Heart right ventricle (tissue), 16 donors: Measurements from ENCODE around the gene AK3. TPM values are rescaled to one million over a fixed set of nuclear protein-coding genes. Genes with fewer than 3 reads are reported as not detected.

Experiments used
- ATAC-seq, 8 donors: fragments of 200-7000 bp; cut with Tn5 transposase; one replicate each; pipeline ENCODE4 v1.9.1; 2020; ENCODE audit warnings: mild to moderate bottlenecking in 8 of 8, moderate library complexity in 8 of 8, moderate number of reproducible peaks in 1 of 8
- DNase-seq, 2 donors: peaks; one replicate each; pipeline ENCODE4 v3.0.0-alpha.2; 2020
- H3K27ac ChIP-seq, 10 donors: fragments of 200-600 bp; sonication (generic) in 2 of 10; one replicate each; pipeline versions ENCODE4 v1.5.0 to v1.8.0; 2020 to 2022; ENCODE audit warnings: mild to moderate bottlenecking in 3 of 10
- H3K27me3 ChIP-seq, 7 donors: fragments of 200-600 bp; one replicate each; pipeline ENCODE4 v1.8.0; 2021 to 2022; ENCODE audit warnings: mild to moderate bottlenecking in 2 of 7
- H3K36me3 ChIP-seq, 9 donors: fragments of 200-600 bp; sonication (generic) in 1 of 9; one replicate each; pipeline versions ENCODE4 v1.5.0 to v1.8.0; 2020 to 2022; ENCODE audit warnings: mild to moderate bottlenecking in 2 of 9
- H3K4me1 ChIP-seq, 9 donors: fragments of 200-600 bp; sonication (generic) in 1 of 9; one replicate each; pipeline versions ENCODE4 v1.5.0 to v1.8.0; 2020 to 2022; ENCODE audit warnings: mild to moderate bottlenecking in 4 of 9
- H3K4me3 ChIP-seq, 10 donors: fragments of 200-600 bp; sonication (generic) in 2 of 10; one replicate each; pipeline versions ENCODE4 v1.5.0 to v1.8.0; 2020 to 2022; ENCODE audit warnings: mild to moderate bottlenecking in 7 of 10, moderate library complexity in 2 of 10
- H3K9me3 ChIP-seq, 11 donors: fragments of 200-600 bp in 10 of 11; sonication (generic) in 2 of 11; one replicate each; pipeline versions ENCODE4 v1.5.0 to v1.8.0; 2013 to 2022; ENCODE audit warnings: mild to moderate bottlenecking in 2 of 11, control low read depth in 1 of 11, moderate library complexity in 1 of 11
- WGBS, 2 donors: extraction: QIAGEN DNeasy Blood & Tissue Kit; methylation state at CpG; one replicate each; pipeline ENCODE4 v1.1.7; 2013; ENCODE audit warnings: inconsistent platforms in 1 of 2; 5-methylcytosine and 5-hydroxymethylcytosine counted together
- intact Hi-C, 10 donors: fragments of 100-400 bp; cut with DNase I; formaldehyde crosslinking; loops; one replicate each; pipeline versions ENCODE4 v1.11.1 to v1.14.2; 2022
- polyA plus RNA-seq, 2 donors: library from polyadenylated mRNA; stranded (reverse); fragments of 200-250 nt; gene quantifications; one replicate each; pipeline ENCODE4 v1.2.3, GENCODE V29; 2013
- total RNA-seq, 10 donors: library from RNA; stranded (reverse); fragmentation: NEBNext Ultra II Directional in 3 of 10; extraction: Animal tissue kit (Norgen Biotek cat#: 25700) in 3 of 10; gene quantifications; one replicate each; pipeline versions ENCODE4 v1.2.1 to v1.2.4, GENCODE V29; 2021 to 2023
- TF ChIP-seq, protein P1 (sequence below), 9 donors: fragments of 200-600 bp; sonication (generic) in 2 of 9; IDR thresholded peaks; one replicate each; pipeline versions ENCODE4 v1.5.0 to v1.8.0; 2021 to 2022; ENCODE audit warnings: antibody characterized with exemption in 9 of 9, mild to moderate bottlenecking in 5 of 9, moderate library complexity in 1 of 9
- donor health status: Arrhythmogenic right ventricular cardiomyopathy.
- donor health status: ischemic (EF 13 %, LVEDD 7.1; RV severe dilation, severe dysfunction).
- donor health status: healthy with polysubstance abuse.
- donor health status: DM: no; HTN: yes; CAD: no.
- donor health status: DM: no; HTN: no; CAD: no.
- donor health status: ischemic (EF 25% LVEDD 6.9; RV normal size, moderate dysfunction).
- donor health status: ischemic (EF 25% LVEDD 5.7; RV mildly dilated, moderate dysfunction).
- donor health status: healthy.
- donor health status: DM: yes; HTN: yes; CAD: no.
- donor health status: Ischemic cardiomyopathy.
- donor health status: ischemic (EF 35%, LVEDD 5.7; RV mildly dilated, moderate dysfunction).
- donor health status: nonischemic (EF 11% LVEDD 7.7; RV severe dilation, severe dysfunction).
- donor health status: DM: yes; HTN: yes; CAD: no.
- donor health status: PGD.
- donor health status: ischemic (EF 29% LVEDD 5.4; RV normal size, mild dysfunction).
- donor health status: nonischemic (EF 23%, LVEDD 6.1; RV moderate dilation, normal function).

Gene AK3
- total and polyA plus RNA-seq, 12 donors, result 32.9 to 217 (median 138) TPM

DNA sequence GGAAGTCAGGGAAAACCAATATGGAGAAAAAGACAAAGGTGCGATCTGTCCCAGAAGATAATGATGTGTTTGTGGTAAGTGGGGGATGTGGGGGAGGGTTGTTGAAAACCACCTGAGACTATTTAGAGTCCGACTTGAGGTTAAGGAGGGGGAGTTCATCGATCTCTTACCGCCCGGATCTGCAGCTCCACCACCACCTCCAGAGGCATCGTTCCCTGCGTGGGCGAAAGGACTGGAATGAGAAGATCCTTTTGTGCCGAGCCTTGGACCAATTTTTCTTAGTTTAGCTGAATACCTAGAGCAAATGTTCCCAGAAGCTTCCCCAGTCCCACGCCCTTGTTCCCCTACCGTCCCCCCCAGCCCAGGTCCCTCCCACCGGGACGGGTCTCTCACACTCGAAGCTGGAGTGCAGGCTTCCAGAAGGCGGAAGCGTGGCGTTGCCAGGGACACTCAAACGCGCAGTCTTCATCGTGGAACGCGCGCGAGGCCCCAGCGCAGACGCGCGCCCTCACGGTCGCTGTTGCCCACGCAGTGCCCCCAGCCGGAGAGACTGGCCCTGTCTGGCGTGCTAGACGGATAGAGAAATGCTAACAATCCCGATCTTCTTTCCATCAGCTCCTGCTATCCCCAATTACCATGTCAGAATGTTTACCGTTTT lies 74.8 kb downstream of the AK3 start, which contains the start of gene SPATA6L:
TSS of gene SPATA6L (minus strand) at position 439 of the 658 bp plus-strand sequence. CDS start at position 209, 230 bp downstream.
- peaks cover 0 to 54% (median 42%) of the 10 kb centered on the region in 9 donors for H3K4me1 ChIP-seq
- no peaks in the 10 kb centered on the region for H3K27me3 ChIP-seq
- no peaks in the 10 kb centered on the region for H3K36me3 ChIP-seq
- peak within 1 kb of the TSS; percentile 9 to 58 (median 54) for H3K4me3 ChIP-seq
- intact Hi-C loops, result loop anchor here in 1 of 10 donors (10.0 kb wide), 1 partner anchor 319 kb away; the partner anchor contains the start of gene JAK2
- 3% methylated on average over 36 of the region's 36 CpGs for WGBS, 2 donors
- peak; percentile 45 to 82 (median 78) for ATAC-seq
- peak within 1 kb of the TSS in 8 of 10 donors; percentile 25 to 73 (median 46) for H3K27ac ChIP-seq
- DNase-seq, result peak; percentile 68 to 71
- TF ChIP-seq, protein P1, sequence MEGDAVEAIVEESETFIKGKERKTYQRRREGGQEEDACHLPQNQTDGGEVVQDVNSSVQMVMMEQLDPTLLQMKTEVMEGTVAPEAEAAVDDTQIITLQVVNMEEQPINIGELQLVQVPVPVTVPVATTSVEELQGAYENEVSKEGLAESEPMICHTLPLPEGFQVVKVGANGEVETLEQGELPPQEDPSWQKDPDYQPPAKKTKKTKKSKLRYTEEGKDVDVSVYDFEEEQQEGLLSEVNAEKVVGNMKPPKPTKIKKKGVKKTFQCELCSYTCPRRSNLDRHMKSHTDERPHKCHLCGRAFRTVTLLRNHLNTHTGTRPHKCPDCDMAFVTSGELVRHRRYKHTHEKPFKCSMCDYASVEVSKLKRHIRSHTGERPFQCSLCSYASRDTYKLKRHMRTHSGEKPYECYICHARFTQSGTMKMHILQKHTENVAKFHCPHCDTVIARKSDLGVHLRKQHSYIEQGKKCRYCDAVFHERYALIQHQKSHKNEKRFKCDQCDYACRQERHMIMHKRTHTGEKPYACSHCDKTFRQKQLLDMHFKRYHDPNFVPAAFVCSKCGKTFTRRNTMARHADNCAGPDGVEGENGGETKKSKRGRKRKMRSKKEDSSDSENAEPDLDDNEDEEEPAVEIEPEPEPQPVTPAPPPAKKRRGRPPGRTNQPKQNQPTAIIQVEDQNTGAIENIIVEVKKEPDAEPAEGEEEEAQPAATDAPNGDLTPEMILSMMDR (IDR thresholded peaks at IDR 0.05), result peak in 4 of 9 donors; percentile 24 to 42 (median 30)
- no peaks in the 10 kb centered on the region for H3K9me3 ChIP-seq

DNA sequence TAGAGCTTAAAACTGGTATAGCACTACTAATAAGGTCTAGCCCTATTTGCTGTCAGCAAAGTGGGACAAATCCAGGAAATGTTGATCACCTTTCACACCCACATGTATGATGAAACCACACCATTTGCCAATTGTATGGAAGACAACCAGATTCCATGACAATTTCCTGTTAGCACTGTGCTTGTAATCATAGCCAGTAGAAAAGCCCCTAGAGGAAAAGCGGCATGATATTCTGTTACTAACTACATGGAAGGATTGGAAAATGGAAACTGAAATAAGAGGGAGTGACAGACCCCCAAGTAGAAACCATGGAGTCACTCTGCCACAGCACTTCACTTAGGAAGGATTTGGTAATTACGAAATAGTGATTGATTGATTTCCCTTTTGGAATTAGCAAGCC lies 75.6 kb downstream of the AK3 start:
- Histone ChIP-seq H3K9me3 (no peaks in the 10 kb centered on the region), H3K27me3 (no peaks in the 10 kb centered on the region), H3K27ac (peak overlapping the region in 5 of 10 donors; percentile 17 to 67 (median 35)), H3K4me1 (peaks cover 0 to 56% (median 43%) of the 10 kb centered on the region in 9 donors), H3K36me3 (no peaks in the 10 kb centered on the region), H3K4me3 (peak overlapping the region in 6 of 10 donors; percentile 52 to 58 (median 56))
- TF ChIP-seq, protein P1 (IDR thresholded peaks at IDR 0.05), result no peak
- intact Hi-C loops, result loop anchor here in 1 of 10 donors (10.0 kb wide), 1 partner anchor 319 kb away; the partner anchor contains the start of gene JAK2
- DNase-seq (no peak), ATAC-seq (peak in 5 of 8 donors; percentile 10 to 58 (median 33))
- WGBS, 2 donors, result 57 to 61% methylated on average over 2 of the region's 2 CpGs

DNA sequence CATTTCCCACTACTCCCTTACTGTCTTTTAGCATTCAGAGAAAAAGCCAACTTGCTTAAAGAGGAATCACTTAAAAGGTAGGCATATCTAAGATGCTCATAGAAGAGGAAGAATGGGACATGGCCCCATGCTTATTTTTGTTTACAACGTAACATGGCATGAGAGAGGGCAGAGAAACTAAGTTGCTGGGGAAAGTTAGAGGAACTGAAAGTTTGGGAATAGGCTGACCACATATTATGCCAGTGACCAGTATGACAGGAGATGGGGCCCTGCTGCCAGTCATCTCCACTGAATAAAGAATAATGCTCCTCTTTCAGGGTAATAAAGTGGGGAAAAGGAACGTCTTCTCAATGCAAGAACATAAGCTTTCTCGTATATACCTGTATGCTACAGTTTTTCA lies 77.0 kb downstream of the AK3 start:
- 90 to 97% methylated on average over 3 of the region's 3 CpGs for WGBS, 2 donors
- Histone ChIP-seq H3K4me1 (peaks cover 0 to 56% (median 43%) of the 10 kb centered on the region in 9 donors), H3K27me3 (no peaks in the 10 kb centered on the region), H3K4me3 (no peak overlapping the region), H3K27ac (peak overlapping the region in 2 of 10 donors; percentile 26), H3K9me3 (no peaks in the 10 kb centered on the region), H3K36me3 (no peaks in the 10 kb centered on the region)
- TF ChIP-seq, protein P1 (IDR thresholded peaks at IDR 0.05), result no peak
- DNase-seq (no peak), ATAC-seq (no peak)
- intact Hi-C loops, result loop anchor here in 4 of 10 donors (5.0 to 10.0 kb wide), 2 partner anchors 78 to 321 kb away; partner anchors contain the start of genes AK3 (in 3 of the 4) and JAK2 (in 1 of the 4)

DNA sequence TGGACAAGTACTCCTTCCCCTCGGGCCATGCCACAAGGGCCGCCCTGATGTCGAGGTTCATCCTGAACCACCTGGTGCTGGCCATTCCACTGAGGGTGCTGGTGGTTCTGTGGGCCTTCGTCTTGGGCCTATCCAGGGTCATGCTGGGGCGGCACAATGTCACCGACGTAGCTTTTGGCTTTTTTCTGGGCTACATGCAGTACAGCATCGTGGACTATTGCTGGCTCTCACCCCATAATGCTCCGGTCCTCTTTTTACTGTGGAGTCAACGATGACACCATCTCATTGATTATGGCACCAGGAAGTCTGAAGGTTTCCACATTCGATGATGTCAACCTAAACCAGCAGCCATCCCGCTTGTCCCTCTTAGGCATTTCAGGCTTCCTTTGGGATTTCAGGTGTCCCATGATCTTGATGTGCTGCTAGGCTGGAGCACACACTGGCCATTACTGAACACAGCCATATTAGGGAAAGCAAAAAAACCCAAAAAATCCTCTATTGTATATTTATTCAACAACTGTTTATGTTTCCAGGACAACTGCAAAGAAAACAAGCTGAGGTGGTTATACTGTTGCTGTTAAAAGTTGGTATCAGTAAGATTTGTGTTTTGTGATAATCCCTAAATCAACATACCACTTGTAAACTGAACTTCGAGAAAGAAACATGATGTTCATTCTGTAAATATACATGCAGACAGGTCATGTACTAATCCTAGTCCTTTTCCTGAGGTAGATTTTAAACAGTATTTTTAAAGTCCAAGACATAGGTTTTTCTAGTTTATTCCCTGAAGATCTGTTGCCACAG lies 77.8 kb downstream of the AK3 start:
- DNase-seq, result no peak
- Histone ChIP-seq H3K27me3 (no peaks in the 10 kb centered on the region), H3K4me3 (peak overlapping the region; percentile 75 to 97 (median 90)), H3K4me1 (peaks cover 0 to 56% (median 43%) of the 10 kb centered on the region in 9 donors), H3K36me3 (no peaks in the 10 kb centered on the region), H3K27ac (peak overlapping the region in 9 of 10 donors; percentile 68 to 91 (median 85)), H3K9me3 (no peaks in the 10 kb centered on the region)
- TF ChIP-seq, protein P1 (IDR thresholded peaks at IDR 0.05), result no peak
- intact Hi-C loops, result loop anchor here in 5 of 10 donors (1.0 to 10.0 kb wide), 4 partner anchors 16 to 322 kb away; partner anchors contain the start of genes AK3 (in 3 of the 5), CDC37L1 (in 1 of the 5) and JAK2 (in 1 of the 5)
- 63 to 67% methylated on average over 13 of the region's 13 CpGs for WGBS, 2 donors
- ATAC-seq, result no peak
